ENCODE results near the gene ACTL6B. TPM values are rescaled to one million over a fixed set of nuclear protein-coding genes. Genes with fewer than 3 reads are reported as not detected.
"Not testable (repeated sequence)": the region's sequence is repeated elsewhere in the genome, so short reads cannot be mapped to it uniquely, and the experiment has no call there.

ACTL6B gene
- total and polyA plus RNA-seq, 9 donors: 0.19 to 0.40 TPM; not detected in 7

GRCh38 chr7:100670074-100670473 lies 13.8 kb upstream of the ACTL6B start:
- WGBS (ENCODE audit: insufficient coverage): no CpG with 5 or more reads among the region's 8 CpGs
- Histone ChIP-seq H3K27ac (ENCODE audit: low read length) (no peak overlapping the region), H3K4me1 (ENCODE audit: control insufficient read depth, insufficient read depth, low read length) (peaks cover 6% of the 10 kb centered on the region), H3K4me3 (ENCODE audit: low read length) (no peak overlapping the region), H3K9me3 (replicated peaks; ENCODE audit: control insufficient read depth, low read depth, low read length) (no peaks in the 10 kb centered on the region), H3K36me3 (ENCODE audit: control insufficient read depth, insufficient read depth, low read length) (no peaks in the 10 kb centered on the region), H3K27me3 (ENCODE audit: control insufficient read depth, insufficient read depth, low read length) (peaks cover 7% of the 10 kb centered on the region)
- no peak for DNase-seq

GRCh38 chr7:100669106-100669505 lies 12.9 kb upstream of the ACTL6B start:
- WGBS (ENCODE audit: insufficient coverage): 97% methylated on average over 7 of the region's 12 CpGs
- not testable (repeated sequence) for H3K36me3 ChIP-seq (ENCODE audit: control insufficient read depth, insufficient read depth, low read length); H3K27ac ChIP-seq (ENCODE audit: low read length); H3K4me3 ChIP-seq (ENCODE audit: low read length); H3K4me1 ChIP-seq (ENCODE audit: control insufficient read depth, insufficient read depth, low read length); H3K9me3 ChIP-seq (replicated peaks; ENCODE audit: control insufficient read depth, low read depth, low read length); H3K27me3 ChIP-seq (ENCODE audit: control insufficient read depth, insufficient read depth, low read length); DNase-seq

GRCh38 chr7:100668069-100668449 lies 11.8 kb upstream of the ACTL6B start:
- DNase-seq: no peak
- H3K4me1 ChIP-seq (ENCODE audit: control insufficient read depth, insufficient read depth, low read length): peaks cover 2% of the 10 kb centered on the region
- no peaks in the 10 kb centered on the region for H3K36me3 ChIP-seq (ENCODE audit: control insufficient read depth, insufficient read depth, low read length)
- no peak overlapping the region for H3K4me3 ChIP-seq (ENCODE audit: low read length)
- peaks cover 7% of the 10 kb centered on the region for H3K27me3 ChIP-seq (ENCODE audit: control insufficient read depth, insufficient read depth, low read length)
- WGBS (ENCODE audit: insufficient coverage): no CpG with 5 or more reads among the region's 2 CpGs
- H3K9me3 ChIP-seq (replicated peaks; ENCODE audit: control insufficient read depth, low read depth, low read length): no peaks in the 10 kb centered on the region
- H3K27ac ChIP-seq (ENCODE audit: low read length): no peak overlapping the region

GRCh38 chr7:100667331-100668068 lies 11.3 kb upstream of the ACTL6B start:
- H3K9me3 ChIP-seq (replicated peaks; ENCODE audit: control insufficient read depth, low read depth, low read length): no peaks in the 10 kb centered on the region
- no peak overlapping the region for H3K27ac ChIP-seq (ENCODE audit: low read length)
- 74% methylated on average over 15 of the region's 16 CpGs for WGBS (ENCODE audit: insufficient coverage)
- peaks cover 7% of the 10 kb centered on the region for H3K27me3 ChIP-seq (ENCODE audit: control insufficient read depth, insufficient read depth, low read length)
- no peak for DNase-seq
- H3K4me3 ChIP-seq (ENCODE audit: low read length): no peak overlapping the region
- H3K36me3 ChIP-seq (ENCODE audit: control insufficient read depth, insufficient read depth, low read length): no peaks in the 10 kb centered on the region
- no peaks in the 10 kb centered on the region for H3K4me1 ChIP-seq (ENCODE audit: control insufficient read depth, insufficient read depth, low read length)

GRCh38 chr7:100665168-100665726 lies 9.0 kb upstream of the ACTL6B start:
- H3K27ac ChIP-seq (ENCODE audit: low read length): no peak overlapping the region
- no peak for DNase-seq
- no peaks in the 10 kb centered on the region for H3K9me3 ChIP-seq (replicated peaks; ENCODE audit: control insufficient read depth, low read depth, low read length)
- no peaks in the 10 kb centered on the region for H3K36me3 ChIP-seq (ENCODE audit: control insufficient read depth, insufficient read depth, low read length)
- WGBS (ENCODE audit: insufficient coverage): 88% methylated on average over 2 of the region's 5 CpGs
- no peak overlapping the region for H3K4me3 ChIP-seq (ENCODE audit: low read length)
- peaks cover 9% of the 10 kb centered on the region for H3K27me3 ChIP-seq (ENCODE audit: control insufficient read depth, insufficient read depth, low read length)
- H3K4me1 ChIP-seq (ENCODE audit: control insufficient read depth, insufficient read depth, low read length): no peaks in the 10 kb centered on the region

GRCh38 chr7:100662194-100662776 lies 6.0 kb upstream of the ACTL6B start:
- not testable (repeated sequence) for H3K9me3 ChIP-seq (replicated peaks; ENCODE audit: control insufficient read depth, low read depth, low read length); H3K4me1 ChIP-seq (ENCODE audit: control insufficient read depth, insufficient read depth, low read length); H3K27ac ChIP-seq (ENCODE audit: low read length); H3K36me3 ChIP-seq (ENCODE audit: control insufficient read depth, insufficient read depth, low read length); DNase-seq; H3K4me3 ChIP-seq (ENCODE audit: low read length)
- peaks cover 18% of the 10 kb centered on the region for H3K27me3 ChIP-seq (ENCODE audit: control insufficient read depth, insufficient read depth, low read length)
- WGBS (ENCODE audit: insufficient coverage): 82% methylated on average over 11 of the region's 12 CpGs

GRCh38 chr7:100654908-100655831 lies 1.1 kb downstream of the ACTL6B start:
- peaks cover 42% of the 10 kb centered on the region for H3K27me3 ChIP-seq (ENCODE audit: control insufficient read depth, insufficient read depth, low read length)
- no peak for DNase-seq
- 39% methylated on average over 10 of the region's 25 CpGs for WGBS (ENCODE audit: insufficient coverage)
- no peaks in the 10 kb centered on the region for H3K4me1 ChIP-seq (ENCODE audit: control insufficient read depth, insufficient read depth, low read length)
- H3K4me3 ChIP-seq (ENCODE audit: low read length): no peak overlapping the region
- no peaks in the 10 kb centered on the region for H3K9me3 ChIP-seq (replicated peaks; ENCODE audit: control insufficient read depth, low read depth, low read length)
- no peaks in the 10 kb centered on the region for H3K36me3 ChIP-seq (ENCODE audit: control insufficient read depth, insufficient read depth, low read length)
- no peak overlapping the region for H3K27ac ChIP-seq (ENCODE audit: low read length)

- Histone ChIP-seq H3K9me3 (replicated peaks; ENCODE audit: control insufficient read depth, low read depth, low read length) (no peaks in the 10 kb centered on the region), H3K4me3 (ENCODE audit: low read length) (no peak overlapping the region), H3K36me3 (ENCODE audit: control insufficient read depth, insufficient read depth, low read length) (no peaks in the 10 kb centered on the region), H3K4me1 (ENCODE audit: control insufficient read depth, insufficient read depth, low read length) (no peaks in the 10 kb centered on the region), H3K27me3 (ENCODE audit: control insufficient read depth, insufficient read depth, low read length) (peaks cover 18% of the 10 kb centered on the region), H3K27ac (ENCODE audit: low read length) (no peak overlapping the region)
- WGBS (ENCODE audit: insufficient coverage): 70% methylated on average over 7 of the region's 15 CpGs
- no peak for DNase-seq
Measured at GRCh38 chr7:100649826-100650565, 6.3 kb downstream of the ACTL6B start.

- Histone ChIP-seq H3K27me3 (ENCODE audit: control insufficient read depth, insufficient read depth, low read length) (peaks cover 25% of the 10 kb centered on the region), H3K4me1 (ENCODE audit: control insufficient read depth, insufficient read depth, low read length) (no peaks in the 10 kb centered on the region), H3K36me3 (ENCODE audit: control insufficient read depth, insufficient read depth, low read length) (no peaks in the 10 kb centered on the region), H3K4me3 (ENCODE audit: low read length) (no peak overlapping the region), H3K27ac (ENCODE audit: low read length) (no peak overlapping the region), H3K9me3 (replicated peaks; ENCODE audit: control insufficient read depth, low read depth, low read length) (no peaks in the 10 kb centered on the region)
- WGBS (ENCODE audit: insufficient coverage): 42% methylated on average over 10 of the region's 11 CpGs
- no peak for DNase-seq
Measured at GRCh38 chr7:100642534-100642907, 13.7 kb downstream of the ACTL6B start.

Measured in muscle of leg (tissue), 11 donors.